GM12872 (cell line): ENCODE measurements around the gene KRTAP5-4.

Experiments used
- CTCF ChIP-seq: IDR thresholded peaks from 3 replicates; pipeline ENCODE4 v1.5.1; 2011; ENCODE audit warnings: low read depth, mild to moderate bottlenecking, low read length, moderate library complexity; ENCODE audit not compliant: insufficient read depth

KRTAP5-4 gene

GRCh38 chr11:1573903-1574237 lies 48.1 kb downstream of the KRTAP5-4 start:
- TF ChIP-seq CTCF = no peak

DNA sequence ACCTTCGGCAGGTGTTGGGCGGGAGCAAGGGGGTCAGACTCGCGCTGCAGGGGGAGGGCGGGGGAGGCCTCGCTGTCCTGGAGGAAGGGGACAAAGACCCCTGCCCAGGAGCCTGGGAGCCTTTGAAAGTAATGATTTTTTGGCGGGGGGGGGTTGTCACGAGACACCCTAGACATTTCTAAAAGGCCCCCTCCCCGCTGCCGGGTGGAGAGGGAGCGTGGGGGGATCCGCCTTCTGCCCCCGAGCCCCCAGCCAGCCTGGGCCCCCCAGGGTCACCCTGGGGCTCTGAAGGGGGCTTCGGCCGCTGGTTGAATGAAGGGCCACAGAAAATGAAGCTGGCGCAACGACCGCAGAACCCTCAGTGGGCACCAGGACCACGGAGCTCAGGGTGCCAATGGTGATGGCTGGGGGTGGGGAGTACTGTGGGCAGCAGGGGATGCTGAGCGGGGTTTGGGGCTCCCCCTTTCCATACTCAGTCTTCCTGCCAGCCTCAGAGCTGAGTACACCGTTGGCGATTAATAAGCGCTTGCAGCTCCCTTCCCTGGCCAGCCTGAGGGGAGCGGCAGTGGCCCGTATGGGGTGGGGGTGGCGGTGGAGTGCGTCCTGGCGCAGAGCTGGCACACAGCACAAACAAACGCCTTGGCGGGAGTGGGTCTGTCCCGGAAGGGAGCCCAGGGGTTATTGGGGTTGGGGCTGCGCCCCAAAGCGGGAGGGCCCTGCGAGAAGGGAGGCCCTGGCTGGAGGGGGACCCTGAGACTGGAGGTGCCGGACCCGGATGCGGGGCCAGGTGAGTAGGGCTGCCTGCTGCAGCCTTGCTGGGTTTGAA lies 48.6 kb downstream of the KRTAP5-4 start:
- TF ChIP-seq CTCF = no peak

DNA sequence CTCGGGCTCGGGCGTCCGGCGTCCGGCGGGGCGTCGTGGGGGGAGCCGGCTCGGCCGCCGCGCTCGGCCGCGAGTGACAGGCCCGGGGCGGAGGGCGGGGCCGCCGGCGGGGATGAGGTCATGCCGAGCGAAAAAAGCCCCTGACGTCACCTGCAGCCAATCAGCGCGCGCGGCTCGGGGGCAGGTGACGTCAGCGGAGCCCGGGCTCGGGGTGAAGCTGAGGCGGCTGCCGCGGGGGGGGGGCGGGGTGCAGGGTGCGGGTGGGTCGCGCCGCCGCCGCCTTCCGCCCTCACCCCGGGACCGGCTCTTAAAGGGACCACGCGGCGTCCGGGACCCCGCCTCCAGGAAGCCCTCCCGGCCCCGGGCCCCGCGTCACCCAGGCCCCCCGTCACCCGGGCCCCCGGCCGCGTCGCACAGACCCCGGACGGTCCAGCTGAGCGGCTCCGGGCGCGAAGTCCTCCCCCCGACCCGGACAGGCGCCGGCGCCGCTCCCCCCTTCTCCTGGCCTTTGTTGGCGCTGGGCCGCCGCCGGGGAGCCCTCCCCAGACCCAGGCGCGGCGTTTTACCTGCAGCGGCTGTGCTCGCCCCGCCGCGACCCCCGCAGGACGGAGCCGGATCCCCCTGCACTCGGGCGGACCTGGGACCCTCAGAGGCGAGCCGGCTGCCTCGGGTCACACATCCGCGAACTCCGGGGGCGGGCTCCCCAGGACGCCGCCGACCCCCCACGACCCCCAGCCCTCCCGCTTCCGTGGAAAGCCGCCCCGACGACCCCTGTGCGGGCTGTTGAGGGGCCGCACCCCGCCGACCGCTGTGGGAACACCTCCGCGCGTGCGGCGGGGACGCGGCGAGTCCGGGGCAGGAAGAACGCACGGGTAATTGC lies 49.5 kb downstream of the KRTAP5-4 start, which contains the start of gene DUSP8:
Gene DUSP8, minus strand, starts transcription at position 75 of the 880 bp plus-strand sequence. CDS start 6,445 bp downstream, outside the sequence.
- TF ChIP-seq CTCF = no peak

GRCh38 chr11:1571760-1572196 lies 50.2 kb downstream of the KRTAP5-4 start:
- no peak for TF ChIP-seq CTCF
